ENCODE results near the gene FMN2. TPM values are rescaled to one million over a fixed set of nuclear protein-coding genes. Genes with fewer than 3 reads are reported as not detected.

The FMN2 gene
- total RNA-seq, 1 experiment from 2014 or later = 0.59 TPM

GRCh38 chr1:240086726-240087125, 5.0 kb upstream of the FMN2 start:
- H4K5ac ChIP-seq (ENCODE audit: insufficient read length, low read depth, low read length) = no peak overlapping the region
- no peak overlapping the region for H3T11ph ChIP-seq (ENCODE audit: low read length)
- H3K27ac ChIP-seq (ENCODE audit: insufficient read length, low read depth, low read length) = no peak overlapping the region
- no peaks in the 10 kb centered on the region for H3K4me1 ChIP-seq (ENCODE audit: insufficient read depth, low read length)
- H3K18ac ChIP-seq (ENCODE audit: insufficient read length, low read depth, low read length) = no peak overlapping the region
- Mint-ChIP-seq H3K27ac (no peak overlapping the region), H3K36me3 (ENCODE audit: insufficient read depth in 1 of 3, low read depth in 3 of 3) (peaks cover 0 to 4% (median 0%) of the 10 kb centered on the region in 3 experiments; a peak in 2 of 7 replicates), H3K4me3 (no peak overlapping the region), H3K4me1 (peaks cover 8 to 10% of the 10 kb centered on the region in 2 experiments), H3K9me3 (no peaks in the 10 kb centered on the region), H3K27me3 (ENCODE audit: low read depth) (peaks cover 36% of the 10 kb centered on the region)
- H2BK20ac ChIP-seq (ENCODE audit: low read depth, low read length, poor library complexity, severe bottlenecking) = no peak overlapping the region
- H3K79me2 ChIP-seq (ENCODE audit: insufficient read depth, low read length) = no peaks in the 10 kb centered on the region
- H3K4ac ChIP-seq (ENCODE audit: low read depth, low read length) = no peak overlapping the region
- H2BK5ac ChIP-seq (ENCODE audit: insufficient read length, low read length) = no peak overlapping the region
- TF ChIP-seq CTCF (conservative IDR thresholded peaks at IDR 0.05) = no peak
- H3K27me3 ChIP-seq (ENCODE audit: insufficient read depth, low read length) = no peaks in the 10 kb centered on the region; the same call in 1 of the 2 replicates
- H4K20me1 ChIP-seq (ENCODE audit: control insufficient read depth, insufficient read depth, insufficient read length) = no peaks in the 10 kb centered on the region
- no peak overlapping the region for H3K23ac ChIP-seq (ENCODE audit: insufficient read length, low read depth, low read length)
- no peak overlapping the region for H2BK120ac ChIP-seq (ENCODE audit: low read depth, low read length, poor library complexity, severe bottlenecking)
- no peak overlapping the region for H3K9ac ChIP-seq (ENCODE audit: extremely low read depth, insufficient read length, low read length)
- H2AFZ ChIP-seq (ENCODE audit: low read length) = no peak overlapping the region
- no peak for DNase-seq
- no peaks in the 10 kb centered on the region for H3K23me2 ChIP-seq (ENCODE audit: insufficient read length, low read depth, low read length, poor library complexity, severe bottlenecking)
- 100% methylated on average over 1 of the region's 1 CpG for WGBS (ENCODE audit: extremely low coverage, insufficient read length, low lambda C conversion rate)
- no peaks in the 10 kb centered on the region for H3K79me1 ChIP-seq (ENCODE audit: insufficient read depth, low read depth, low read length, poor library complexity, severe bottlenecking)
- no peak overlapping the region for H3K4me2 ChIP-seq (ENCODE audit: insufficient read depth, insufficient read length, low read length)
- H3K14ac ChIP-seq (ENCODE audit: insufficient read depth, low read length) = no peak overlapping the region
- H4K91ac ChIP-seq (ENCODE audit: insufficient read length, low read depth, low read length) = no peak overlapping the region
- H3K9me3 ChIP-seq (ENCODE audit: control insufficient read depth, low read depth, low read length) = no peaks in the 10 kb centered on the region
- no peak overlapping the region for H2BK15ac ChIP-seq (ENCODE audit: low read depth, low read length)
- no peak overlapping the region for H2BK12ac ChIP-seq (ENCODE audit: insufficient read length, low read depth, low read length)
- H2AK5ac ChIP-seq (ENCODE audit: insufficient read length, low read length) = no peak overlapping the region
- H4K8ac ChIP-seq (replicated peaks; ENCODE audit: insufficient read length, low read depth, low read length) = no peak overlapping the region
- no peak overlapping the region for H3K56ac ChIP-seq (ENCODE audit: insufficient read length, low read depth, low read length)
